ENCODE results near the gene ADORA2B. TPM values are rescaled to one million over a fixed set of nuclear protein-coding genes. Genes with fewer than 3 reads are reported as not detected.
"Not testable (repeated sequence)": the region's sequence is repeated elsewhere in the genome, so short reads cannot be mapped to it uniquely, and the experiment has no call there.

The ADORA2B gene
- polyA plus RNA-seq (ENCODE audit: insufficient read length in 3 of 3): 1 to 10 TPM; 1.0 to 7.0 (median 4.5) TPM

- no peak for DNase-seq (ENCODE audit: low read depth in 3 of 3, low spot score in 2 of 3)
These were observed at the start of gene ADORA2B for GRCh38 chr17:15944759-15945526. TSS of gene ADORA2B (plus strand) at chr17:15945130. CDS start at chr17:15945249, 119 bp downstream.

GRCh38 chr17:15896277-15896676, 48.7 kb upstream of the ADORA2B start:
- no peak for DNase-seq (ENCODE audit: low read depth in 3 of 3, low spot score in 2 of 3)

GRCh38 chr17:15896834-15897233, 48.1 kb upstream of the ADORA2B start:
- no peak for DNase-seq (ENCODE audit: low read depth in 3 of 3, low spot score in 2 of 3)

- not testable (repeated sequence) for DNase-seq (ENCODE audit: low read depth in 3 of 3, low spot score in 2 of 3)
These were observed 45.3 kb upstream of the ADORA2B start for GRCh38 chr17:15899596-15899995.

GRCh38 chr17:15900871-15901270, 44.1 kb upstream of the ADORA2B start:
- DNase-seq (ENCODE audit: low read depth in 3 of 3, low spot score in 2 of 3): no peak

- not testable (repeated sequence) for DNase-seq (ENCODE audit: low read depth in 3 of 3, low spot score in 2 of 3)
These were observed 39.7 kb upstream of the ADORA2B start for GRCh38 chr17:15905236-15905635.

GRCh38 chr17:15907290-15907689, 37.6 kb upstream of the ADORA2B start:
- DNase-seq (ENCODE audit: low read depth in 3 of 3, low spot score in 2 of 3): no peak

GRCh38 chr17:15908378-15908777, 36.6 kb upstream of the ADORA2B start:
- no peak for DNase-seq (ENCODE audit: low read depth in 3 of 3, low spot score in 2 of 3)

GRCh38 chr17:15909481-15909991, 35.4 kb upstream of the ADORA2B start:
- no peak for DNase-seq (ENCODE audit: low read depth in 3 of 3, low spot score in 2 of 3)

- no peak for DNase-seq (ENCODE audit: low read depth in 3 of 3, low spot score in 2 of 3)
These were observed 34.1 kb upstream of the ADORA2B start for GRCh38 chr17:15910791-15911190.

- DNase-seq (ENCODE audit: low read depth in 3 of 3, low spot score in 2 of 3): not testable (repeated sequence)
These were observed 33.2 kb upstream of the ADORA2B start for GRCh38 chr17:15911701-15912100.

GRCh38 chr17:15912416-15912955, 32.4 kb upstream of the ADORA2B start:
- no peak for DNase-seq (ENCODE audit: low read depth in 3 of 3, low spot score in 2 of 3)

GRCh38 chr17:15913826-15914225, 31.1 kb upstream of the ADORA2B start:
- no peak for DNase-seq (ENCODE audit: low read depth in 3 of 3, low spot score in 2 of 3)

- DNase-seq (ENCODE audit: low read depth in 3 of 3, low spot score in 2 of 3): no peak
These were observed 30.3 kb upstream of the ADORA2B start for GRCh38 chr17:15914400-15915170.

GRCh38 chr17:15915961-15916360, 29.0 kb upstream of the ADORA2B start:
- DNase-seq (ENCODE audit: low read depth in 3 of 3, low spot score in 2 of 3): no peak

- no peak for DNase-seq (ENCODE audit: low read depth in 3 of 3, low spot score in 2 of 3)
These were observed 27.9 kb upstream of the ADORA2B start for GRCh38 chr17:15917021-15917437.

GRCh38 chr17:15917438-15918027, 27.4 kb upstream of the ADORA2B start:
- DNase-seq (ENCODE audit: low read depth in 3 of 3, low spot score in 2 of 3): no peak

GRCh38 chr17:15918261-15918660, 26.7 kb upstream of the ADORA2B start:
- DNase-seq (ENCODE audit: low read depth in 3 of 3, low spot score in 2 of 3): no peak

GRCh38 chr17:15918661-15919259, 26.2 kb upstream of the ADORA2B start:
- DNase-seq (ENCODE audit: low read depth in 3 of 3, low spot score in 2 of 3): no peak

GRCh38 chr17:15919466-15919865, 25.5 kb upstream of the ADORA2B start:
- no peak for DNase-seq (ENCODE audit: low read depth in 3 of 3, low spot score in 2 of 3)
